Cardiac septum (tissue), 1 donor: ENCODE measurements around the gene PPP2R2C. TPM values are rescaled to one million over a fixed set of nuclear protein-coding genes. Genes with fewer than 3 reads are reported as not detected.

ENCODE experiments used
- DNase-seq: peaks from one replicate; pipeline ENCODE4 v3.0.0-alpha.2; 2020; ENCODE audit warnings: low spot score
- intact Hi-C: fragments of 100-400 bp; cut with DNase I; formaldehyde crosslinking; loops from one replicate; pipeline ENCODE4 v1.14.0; 2022
- total RNA-seq: library from RNA; stranded (reverse); fragmentation: NEBNext Ultra II Directional; extraction: Animal tissue kit (Norgen Biotek cat#: 25700); gene quantifications from one replicate; pipeline ENCODE4 v1.2.1, GENCODE V29; 2021
- donor health status: DM: no; HTN: no; CAD: no.

PPP2R2C gene
- total RNA-seq, 1 donor from 2014 or later: 5.5 TPM

GRCh38 chr4:6306299-6306698 is 166.1 kb downstream of the PPP2R2C start:
- intact Hi-C loops: no loop called here
- no peak for DNase-seq

GRCh38 chr4:6303943-6304342 is 168.5 kb downstream of the PPP2R2C start:
- intact Hi-C loops: no loop called here
- no peak for DNase-seq

GRCh38 chr4:6302869-6303268 is 169.5 kb downstream of the PPP2R2C start:
- intact Hi-C loops: no loop called here
- no peak for DNase-seq

DNA sequence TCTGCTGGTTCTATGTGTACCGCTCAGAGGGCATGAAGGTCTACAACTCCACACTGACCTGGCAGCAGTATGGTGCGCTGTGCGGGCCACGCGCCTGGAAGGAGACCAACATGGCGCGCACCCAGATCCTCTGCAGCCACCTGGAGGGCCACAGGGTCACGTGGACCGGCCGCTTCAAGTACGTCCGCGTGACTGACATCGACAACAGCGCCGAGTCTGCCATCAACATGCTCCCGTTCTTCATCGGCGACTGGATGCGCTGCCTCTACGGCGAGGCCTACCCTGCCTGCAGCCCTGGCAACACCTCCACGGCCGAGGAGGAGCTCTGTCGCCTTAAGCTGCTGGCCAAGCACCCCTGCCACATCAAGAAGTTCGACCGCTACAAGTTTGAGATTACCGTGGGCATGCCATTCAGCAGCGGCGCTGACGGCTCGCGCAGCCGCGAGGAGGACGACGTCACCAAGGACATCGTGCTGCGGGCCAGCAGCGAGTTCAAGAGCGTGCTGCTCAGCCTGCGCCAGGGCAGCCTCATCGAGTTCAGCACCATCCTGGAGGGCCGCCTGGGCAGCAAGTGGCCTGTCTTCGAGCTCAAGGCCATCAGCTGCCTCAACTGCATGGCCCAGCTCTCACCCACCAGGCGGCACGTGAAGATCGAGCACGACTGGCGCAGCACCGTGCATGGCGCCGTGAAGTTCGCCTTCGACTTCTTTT is 170.5 kb downstream of the PPP2R2C start:
- intact Hi-C loops: no loop called here
- no peak for DNase-seq

DNA sequence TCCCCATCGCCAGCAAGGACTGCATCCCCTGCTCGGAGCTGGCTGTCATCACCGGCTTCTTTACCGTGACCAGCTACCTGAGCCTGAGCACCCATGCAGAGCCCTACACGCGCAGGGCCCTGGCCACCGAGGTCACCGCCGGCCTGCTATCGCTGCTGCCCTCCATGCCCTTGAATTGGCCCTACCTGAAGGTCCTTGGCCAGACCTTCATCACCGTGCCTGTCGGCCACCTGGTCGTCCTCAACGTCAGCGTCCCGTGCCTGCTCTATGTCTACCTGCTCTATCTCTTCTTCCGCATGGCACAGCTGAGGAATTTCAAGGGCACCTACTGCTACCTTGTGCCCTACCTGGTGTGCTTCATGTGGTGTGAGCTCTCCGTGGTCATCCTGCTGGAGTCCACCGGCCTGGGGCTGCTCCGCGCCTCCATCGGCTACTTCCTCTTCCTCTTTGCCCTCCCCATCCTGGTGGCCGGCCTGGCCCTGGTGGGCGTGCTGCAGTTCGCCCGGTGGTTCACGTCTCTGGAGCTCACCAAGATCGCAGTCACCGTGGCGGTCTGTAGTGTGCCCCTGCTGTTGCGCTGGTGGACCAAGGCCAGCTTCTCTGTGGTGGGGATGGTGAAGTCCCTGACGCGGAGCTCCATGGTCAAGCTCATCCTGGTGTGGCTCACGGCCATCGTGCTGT is 171.2 kb downstream of the PPP2R2C start:
- DNase-seq: no peak
- intact Hi-C loops: no loop called here

- no peak for DNase-seq
- intact Hi-C loops: no loop called here
These were observed 172.1 kb downstream of the PPP2R2C start for GRCh38 chr4:6300359-6300758.

GRCh38 chr4:6299875-6300274 is 172.5 kb downstream of the PPP2R2C start:
- no peak for DNase-seq
- intact Hi-C loops: no loop called here

- no peak for DNase-seq
- intact Hi-C loops: no loop called here
These were observed 173.6 kb downstream of the PPP2R2C start for GRCh38 chr4:6298852-6299251.

DNA sequence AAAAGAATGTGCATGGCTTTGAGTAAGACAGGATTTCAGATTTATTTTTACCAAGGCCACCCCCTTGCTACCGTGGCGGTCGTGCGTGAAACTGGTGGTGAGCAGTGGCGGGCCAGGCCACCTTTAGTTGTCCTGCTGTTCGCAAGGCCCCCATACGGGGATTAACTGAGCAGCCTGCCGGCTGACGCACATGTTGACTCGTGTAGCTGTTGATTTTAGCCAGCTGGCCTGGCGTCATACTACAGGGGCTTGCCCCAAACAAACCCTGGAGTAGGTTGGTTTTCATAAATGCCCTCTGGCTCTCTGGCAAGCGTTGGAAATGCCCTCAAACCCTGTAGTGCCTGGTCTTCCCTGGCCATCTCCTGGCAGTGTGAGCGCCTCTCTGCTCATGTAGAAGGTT is 174.4 kb downstream of the PPP2R2C start:
- intact Hi-C loops: no loop called here
- no peak for DNase-seq

DNA sequence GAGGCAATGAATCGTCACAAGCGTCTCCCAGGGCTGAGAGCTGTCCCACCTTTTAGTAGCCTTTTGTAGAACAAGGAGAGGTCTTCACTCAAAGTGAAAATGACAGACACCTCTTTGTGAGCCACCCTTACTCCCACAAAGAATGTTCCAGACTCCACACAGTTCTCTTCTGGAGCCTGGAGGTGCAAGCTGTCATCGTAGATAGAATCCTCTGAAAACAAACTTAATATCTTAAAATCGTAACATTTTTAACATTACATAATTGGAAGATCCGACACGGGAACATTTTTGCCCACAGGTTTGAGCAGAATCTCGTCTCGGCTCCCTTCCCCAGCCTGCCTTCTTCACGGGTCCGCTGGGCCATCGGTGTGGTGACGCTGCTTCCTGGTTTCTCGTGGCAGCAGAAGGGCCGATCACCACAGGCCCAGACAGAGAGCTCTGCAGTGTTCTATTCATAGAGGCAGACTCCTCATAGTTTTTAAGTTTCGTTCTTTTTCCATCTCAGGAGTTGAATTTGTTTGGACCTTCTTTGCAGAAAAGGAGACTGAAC is 175.1 kb downstream of the PPP2R2C start:
- intact Hi-C loops: no loop called here

DNA sequence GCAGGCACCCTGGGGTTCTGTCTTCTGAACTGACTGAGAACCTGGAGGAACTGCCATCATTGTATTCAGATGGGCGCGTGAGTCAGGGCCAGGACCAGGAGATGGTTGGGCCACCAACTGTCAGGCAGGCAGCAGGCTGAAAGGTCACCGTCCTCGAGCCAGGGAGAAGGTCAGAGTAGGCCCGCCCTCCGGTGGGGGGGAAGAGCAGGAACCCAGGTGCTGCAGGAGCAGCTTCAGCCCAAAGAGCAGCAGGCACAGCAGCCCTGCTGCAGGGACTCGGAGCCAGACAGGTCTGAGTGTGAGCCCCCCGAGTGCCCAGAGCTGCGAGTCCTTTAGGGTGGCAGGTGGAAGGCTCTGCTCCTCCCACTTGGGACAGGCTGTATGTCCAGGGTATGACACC is 176.4 kb downstream of the PPP2R2C start:
- DNase-seq: no peak
- intact Hi-C loops: no loop called here

More for the DNA sequence above, 175.1 kb downstream of the PPP2R2C start:
- DNase-seq: no peak

DNA sequence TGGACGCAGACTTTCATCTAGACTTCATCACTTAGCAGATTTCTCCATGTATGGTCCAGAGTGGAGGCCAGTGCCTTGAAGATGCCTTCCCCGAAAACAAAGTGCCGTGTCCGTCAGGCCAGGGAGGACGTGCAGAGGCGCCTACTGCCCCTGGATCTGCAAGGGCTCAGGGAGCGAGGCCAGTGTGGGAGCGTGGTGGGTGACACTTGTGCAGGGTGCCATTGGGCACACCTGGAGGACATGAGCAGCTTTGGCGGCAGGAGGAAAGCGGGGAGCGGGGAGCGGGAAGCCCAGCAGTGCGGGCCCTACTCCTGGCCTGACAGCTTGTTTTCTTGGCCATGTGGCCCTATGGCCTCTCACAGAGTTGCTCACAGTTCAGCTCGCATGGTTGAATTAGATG is 176.9 kb downstream of the PPP2R2C start:
- intact Hi-C loops: no loop called here
- DNase-seq: no peak

- intact Hi-C loops: no loop called here
- no peak for DNase-seq
These were observed 177.6 kb downstream of the PPP2R2C start for GRCh38 chr4:6294705-6295421.

DNA sequence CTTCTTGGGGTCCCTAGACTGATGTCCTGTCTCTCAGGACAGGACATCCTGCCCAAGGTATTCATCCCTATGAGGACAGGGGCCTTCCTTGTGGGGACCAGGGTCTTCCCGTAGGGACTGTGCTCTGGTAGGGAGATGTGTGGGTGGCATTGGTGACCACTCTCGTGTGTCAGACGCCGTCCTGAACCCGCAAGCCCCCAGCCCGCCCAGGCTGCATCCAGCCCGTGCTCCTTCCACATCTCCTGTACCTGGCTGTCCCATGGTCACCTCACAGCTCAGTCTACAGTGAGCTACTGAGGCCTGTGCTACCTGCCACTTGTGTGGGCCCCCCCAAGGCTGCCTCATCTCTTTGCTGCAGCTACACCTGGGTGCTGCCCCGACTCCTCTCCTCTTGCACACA is 178.8 kb downstream of the PPP2R2C start:
- intact Hi-C loops: no loop called here
- DNase-seq: no peak

GRCh38 chr4:6293097-6293445 is 179.3 kb downstream of the PPP2R2C start:
- intact Hi-C loops: no loop called here
- no peak for DNase-seq

DNA sequence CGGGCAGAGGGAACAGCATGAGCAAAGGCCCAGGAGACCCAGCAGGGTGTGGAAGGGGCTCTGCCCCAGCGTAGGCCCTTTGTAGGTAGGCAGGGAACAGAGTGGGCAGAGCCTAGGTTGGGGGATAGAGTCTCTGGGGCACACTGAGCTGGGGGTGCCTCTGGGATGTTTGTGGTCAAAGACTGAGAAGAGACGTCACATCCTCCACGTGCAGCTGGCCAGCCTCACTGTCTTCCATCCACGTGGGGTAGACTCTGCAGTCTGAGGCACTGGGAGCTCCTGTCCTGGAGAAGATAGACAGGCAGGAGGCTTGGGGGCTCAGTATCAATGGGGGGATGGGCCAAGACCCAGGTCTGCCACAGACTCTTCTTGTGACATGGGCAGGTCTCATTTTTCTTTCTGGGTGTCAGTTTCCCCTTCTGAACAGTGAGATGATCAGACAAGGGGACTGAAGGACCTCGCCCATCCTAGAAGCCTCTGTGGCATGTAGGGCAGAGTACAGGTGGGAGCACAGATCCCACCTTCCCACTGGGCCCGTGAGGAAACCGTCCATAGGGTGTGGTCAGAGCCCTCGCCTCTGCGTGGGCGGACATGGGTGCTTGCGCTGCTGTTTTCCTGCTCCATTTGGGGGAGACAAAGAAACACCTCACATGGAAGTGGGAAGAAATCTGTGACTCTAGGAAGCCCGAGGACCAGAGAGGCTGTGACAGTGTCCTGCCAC is 179.9 kb downstream of the PPP2R2C start:
- no peak for DNase-seq
- intact Hi-C loops: no loop called here

DNA sequence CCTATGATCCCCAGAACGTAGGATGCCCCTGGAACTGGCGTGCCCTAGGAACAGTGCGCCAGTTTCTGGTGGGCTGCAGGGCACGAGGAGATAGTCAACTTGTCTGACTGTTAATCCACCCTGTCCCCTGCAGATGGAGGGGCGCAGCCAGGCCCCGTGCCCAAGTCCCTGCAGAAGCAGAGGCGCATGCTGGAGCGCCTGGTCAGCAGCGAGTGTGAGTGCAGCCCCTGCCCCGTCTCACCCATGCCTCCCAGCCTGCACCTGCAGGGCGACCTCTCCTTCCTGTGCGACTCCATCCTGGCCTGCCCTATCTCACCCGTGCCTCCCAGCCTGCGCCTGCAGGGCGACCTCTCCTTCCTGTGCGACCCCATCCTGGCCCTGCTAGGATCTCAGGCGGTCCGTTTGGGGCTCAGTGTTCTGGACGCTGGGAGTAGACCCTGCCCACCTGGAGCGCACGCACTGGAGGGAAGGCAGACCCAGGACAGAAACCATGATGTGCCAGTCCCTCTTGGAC is 180.6 kb downstream of the PPP2R2C start:
- no peak for DNase-seq
- intact Hi-C loops: no loop called here

DNA sequence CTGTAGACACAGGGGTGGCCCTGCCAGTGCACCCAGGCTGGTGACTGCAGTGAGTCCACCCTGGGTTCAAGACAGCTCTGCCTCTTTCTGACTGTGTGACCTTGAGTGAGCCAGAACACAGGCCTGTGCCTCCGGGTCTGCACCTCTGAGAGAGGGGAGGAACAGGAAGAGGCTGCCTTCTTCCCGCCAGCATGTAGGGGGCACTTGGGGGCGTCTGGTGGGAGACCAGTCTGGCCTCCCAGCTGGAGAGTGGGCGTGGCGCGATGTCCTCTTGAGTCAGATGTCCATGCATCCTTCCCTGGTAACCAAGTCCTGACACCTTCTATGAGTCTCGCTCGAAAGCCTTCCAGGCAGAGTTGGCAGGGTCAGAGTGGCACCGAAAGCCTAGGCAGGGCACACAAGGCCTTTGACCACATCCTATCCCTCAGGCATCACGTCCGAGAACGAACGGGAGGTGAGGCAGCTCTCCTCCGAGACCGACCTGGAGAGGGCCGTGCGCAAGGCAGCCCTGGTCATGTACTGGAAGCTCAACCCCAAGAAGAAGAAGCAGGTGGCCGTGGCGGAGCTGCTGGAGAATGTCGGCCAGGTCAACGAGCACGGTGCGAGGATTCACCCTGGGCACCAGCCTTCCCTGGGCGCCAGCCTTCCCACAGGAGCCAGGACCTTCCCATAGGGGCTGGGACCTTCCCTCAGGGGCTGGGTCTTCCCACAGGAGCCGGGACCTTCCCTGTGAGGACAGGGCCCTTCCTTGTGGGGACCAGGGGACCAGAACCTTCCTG is 181.5 kb downstream of the PPP2R2C start:
- intact Hi-C loops: no loop called here
- no peak for DNase-seq

- no peak for DNase-seq
- intact Hi-C loops: no loop called here
These were observed 182.2 kb downstream of the PPP2R2C start for GRCh38 chr4:6290256-6290655.
